HG03439 (cell line): ENCODE measurements around the gene LRRC51.
"Not testable (repeated sequence)": the region's sequence is repeated elsewhere in the genome, so short reads cannot be mapped to it uniquely, and the experiment has no call there.

ENCODE experiments used
- ATAC-seq: cut with Tn5 transposase; IDR thresholded peaks from one replicate; pipeline ENCODE4 v1.9.1; 2021; ENCODE audit warnings: mild to moderate bottlenecking, moderate library complexity; ENCODE audit not compliant: unreplicated experiment

LRRC51 gene

GRCh38 chr11:72103754-72104167, 23.1 kb downstream of the LRRC51 start:
- no peak for ATAC-seq

- no peak for ATAC-seq
Observed at GRCh38 chr11:72105888-72106287, 25.2 kb downstream of the LRRC51 start, which contains the start of gene TOMT. TOMT (plus strand) TSS chr11:72105924; CDS start chr11:72105952, 28 bp downstream.

GRCh38 chr11:72111300-72112142, 30.9 kb downstream of the LRRC51 start:
- no peak for ATAC-seq

- peak; percentile 89 for ATAC-seq
Observed at GRCh38 chr11:72112143-72112977, 31.7 kb downstream of the LRRC51 start, which contains the start of gene ANAPC15. ANAPC15 (minus strand) TSS chr11:72112695; CDS start chr11:72111276, 1,419 bp downstream.

- ATAC-seq = no peak
Observed at GRCh38 chr11:72112978-72113808, 32.5 kb downstream of the LRRC51 start.

- no peak for ATAC-seq
Observed at GRCh38 chr11:72114570-72114969, 33.9 kb downstream of the LRRC51 start.

- ATAC-seq = no peak
Observed at GRCh38 chr11:72116019-72116755, 35.5 kb downstream of the LRRC51 start.

GRCh38 chr11:72119198-72119597, 38.5 kb downstream of the LRRC51 start:
- ATAC-seq = no peak

- ATAC-seq = no peak
Observed at GRCh38 chr11:72120930-72121329, 40.3 kb downstream of the LRRC51 start.

GRCh38 chr11:72122607-72123006, 42.0 kb downstream of the LRRC51 start:
- ATAC-seq = no peak

GRCh38 chr11:72123117-72123653, 42.5 kb downstream of the LRRC51 start:
- no peak for ATAC-seq

- ATAC-seq = no peak
Observed at GRCh38 chr11:72124046-72124445, 43.4 kb downstream of the LRRC51 start.

GRCh38 chr11:72125956-72126355, 45.3 kb downstream of the LRRC51 start:
- no peak for ATAC-seq

- no peak for ATAC-seq
Observed at GRCh38 chr11:72127923-72128322, 47.3 kb downstream of the LRRC51 start.

GRCh38 chr11:72129381-72129780, 48.7 kb downstream of the LRRC51 start:
- ATAC-seq = no peak

GRCh38 chr11:72132646-72133045, 52.0 kb downstream of the LRRC51 start:
- ATAC-seq = no peak

- ATAC-seq = not testable (repeated sequence)
Observed at GRCh38 chr11:72135473-72135872, 54.8 kb downstream of the LRRC51 start, which contains the start of gene FOLR3. FOLR3 (plus strand) TSS chr11:72135725; CDS start chr11:72135953, 228 bp downstream.

GRCh38 chr11:72135891-72136683, 55.4 kb downstream of the LRRC51 start:
- no peak for ATAC-seq
